Loucy (cell line): Measurements from ENCODE around the gene IMMT.

Experiments used
- H2AFZ ChIP-seq: fragments of 200-600 bp; sonication (generic); 2 replicates; pipeline ENCODE4 v1.6.0; 2016; ENCODE audit warnings: antibody characterized with exemption, mild to moderate bottlenecking, low read length, moderate library complexity
- H3F3A ChIP-seq: fragments of 200-600 bp; 2 replicates; pipeline ENCODE4 v1.6.0; 2016; ENCODE audit warnings: antibody characterized with exemption, low read depth, mild to moderate bottlenecking
- H3K27me3 ChIP-seq: fragments of 200-600 bp; sonication (generic); 2 replicates; pipeline ENCODE4 v1.6.1; 2014; ENCODE audit warnings: low read length, mild to moderate bottlenecking; ENCODE audit not compliant: insufficient read depth, poor library complexity, severe bottlenecking
- H3K36me3 ChIP-seq: fragments of 200-600 bp; sonication (generic); 2 replicates; pipeline ENCODE4 v1.6.1; 2016; ENCODE audit warnings: low read length; ENCODE audit not compliant: insufficient read depth
- H3K4me1 ChIP-seq: fragments of 200-600 bp; sonication (generic); 2 replicates; pipeline ENCODE4 v1.5.1; 2014; ENCODE audit warnings: low read length, mild to moderate bottlenecking; ENCODE audit not compliant: insufficient read depth, poor library complexity, severe bottlenecking
- H3K4me2 ChIP-seq: fragments of 200-600 bp; sonication (generic); 2 replicates; pipeline ENCODE4 v1.6.0; 2014; ENCODE audit warnings: antibody characterized with exemption, low read length, low read depth, mild to moderate bottlenecking; ENCODE audit not compliant: poor library complexity, severe bottlenecking
- H3K4me3 ChIP-seq: fragments of 200-600 bp; sonication (generic); 2 replicates; pipeline ENCODE4 v1.5.1; 2014; ENCODE audit warnings: low read length, mild to moderate bottlenecking, mixed read lengths; ENCODE audit not compliant: poor library complexity, severe bottlenecking
- H3K79me2 ChIP-seq: fragments of 200-600 bp; sonication (generic); 2 replicates; pipeline ENCODE4 v1.6.1; 2014; ENCODE audit warnings: low read length; ENCODE audit not compliant: insufficient read depth
- H3K9ac ChIP-seq: fragments of 200-600 bp; sonication (generic); 2 replicates; pipeline ENCODE4 v1.6.0; 2014; ENCODE audit warnings: mild to moderate bottlenecking, low read depth, low read length, moderate library complexity; ENCODE audit not compliant: poor library complexity, severe bottlenecking
- H3K9me2 ChIP-seq: fragments of 200-600 bp; sonication (generic); replicated peaks from 2 replicates; pipeline ENCODE4 v1.6.1; 2016; ENCODE audit warnings: low read depth, low read length, mixed read lengths
- H3K9me3 ChIP-seq: fragments of 200-600 bp; sonication (generic); 2 replicates; pipeline ENCODE4 v1.6.1; 2014; ENCODE audit warnings: mild to moderate bottlenecking, antibody characterized with exemption, low read length, low read depth; ENCODE audit not compliant: insufficient read depth
- H4K20me1 ChIP-seq: fragments of 200-600 bp; sonication (generic); 2 replicates; pipeline ENCODE4 v1.6.0; 2014; ENCODE audit warnings: antibody characterized with exemption, low read length, mild to moderate bottlenecking; ENCODE audit not compliant: insufficient read depth, poor library complexity, severe bottlenecking
- CTCF ChIP-seq: fragments of 200-600 bp; sonication (generic); conservative IDR thresholded peaks from 2 replicates; pipeline ENCODE4 v1.5.1; 2014; ENCODE audit warnings: mild to moderate bottlenecking, antibody characterized with exemption, low read length
- EZH2phosphoT487 ChIP-seq: fragments of 200-600 bp; IDR thresholded peaks from 2 replicates; pipeline ENCODE4 v1.6.1; 2018; ENCODE audit warnings: antibody characterized with exemption, mild to moderate bottlenecking, moderate library complexity, borderline replicate concordance

Gene IMMT

DNA sequence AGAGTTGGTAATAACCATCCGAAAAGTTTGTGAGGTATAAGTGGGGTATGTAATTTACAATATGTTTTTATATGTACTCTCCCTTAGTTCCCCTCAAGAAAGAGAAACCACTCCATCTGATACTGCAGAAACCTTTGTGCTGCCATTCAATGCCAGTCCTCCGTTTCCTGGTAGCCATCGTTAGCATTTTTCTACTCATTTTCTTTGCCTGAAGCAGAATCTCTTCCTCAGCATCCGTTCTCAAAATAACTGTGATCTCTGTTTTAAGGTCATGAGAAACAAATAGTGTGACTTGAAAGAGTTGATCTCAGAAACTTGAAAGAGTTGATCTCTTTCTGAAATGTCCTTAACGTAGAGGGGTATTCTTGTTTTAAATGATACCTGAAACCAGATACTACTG, 88.2 kb downstream of the IMMT start:
- Histone ChIP-seq H2AFZ (no peak overlapping the region), H3F3A (no peaks in the 10 kb centered on the region), H3K9me3 (no peaks in the 10 kb centered on the region), H3K4me1 (peaks cover 46% of the 10 kb centered on the region), H3K79me2 (peaks cover 93% of the 10 kb centered on the region), H3K36me3 (peaks cover 26% of the 10 kb centered on the region; the same call in 1 of the 2 replicates), H3K27me3 (no peaks in the 10 kb centered on the region), H3K9ac (peak overlapping the region; percentile 87), H3K4me3 (peak overlapping the region; percentile 90), H4K20me1 (peaks cover 61% of the 10 kb centered on the region), H3K4me2 (peak overlapping the region; percentile 91), H3K9me2 (no peaks in the 10 kb centered on the region)
- TF ChIP-seq EZH2phosphoT487 (no peak), CTCF (no peak)

- H3K9me2 ChIP-seq, result no peaks in the 10 kb centered on the region
- H3K9ac ChIP-seq, result peak within 1 kb of the TSS; percentile 87
- H4K20me1 ChIP-seq, result peaks cover 61% of the 10 kb centered on the region
- H2AFZ ChIP-seq, result peak within 1 kb of the TSS; percentile 92
- no peaks in the 10 kb centered on the region for H3K27me3 ChIP-seq
- no peaks in the 10 kb centered on the region for H3K9me3 ChIP-seq
- TF ChIP-seq EZH2phosphoT487 (no peak), CTCF (no peak)
- peak within 1 kb of the TSS; percentile 94 for H3K4me2 ChIP-seq
- H3F3A ChIP-seq, result no peaks in the 10 kb centered on the region
- H3K79me2 ChIP-seq, result peaks cover 95% of the 10 kb centered on the region
- peaks cover 50% of the 10 kb centered on the region for H3K4me1 ChIP-seq
- H3K4me3 ChIP-seq, result peak within 1 kb of the TSS; percentile 90
- H3K36me3 ChIP-seq, result peaks cover 22% of the 10 kb centered on the region; the same call in 1 of the 2 replicates
Observed at GRCh38 chr2:86105969-86106945, 89.0 kb downstream of the IMMT start, which contains the start of gene PTCD3. PTCD3 (plus strand) TSS chr2:86106235; CDS start chr2:86106248, 13 bp downstream.

DNA sequence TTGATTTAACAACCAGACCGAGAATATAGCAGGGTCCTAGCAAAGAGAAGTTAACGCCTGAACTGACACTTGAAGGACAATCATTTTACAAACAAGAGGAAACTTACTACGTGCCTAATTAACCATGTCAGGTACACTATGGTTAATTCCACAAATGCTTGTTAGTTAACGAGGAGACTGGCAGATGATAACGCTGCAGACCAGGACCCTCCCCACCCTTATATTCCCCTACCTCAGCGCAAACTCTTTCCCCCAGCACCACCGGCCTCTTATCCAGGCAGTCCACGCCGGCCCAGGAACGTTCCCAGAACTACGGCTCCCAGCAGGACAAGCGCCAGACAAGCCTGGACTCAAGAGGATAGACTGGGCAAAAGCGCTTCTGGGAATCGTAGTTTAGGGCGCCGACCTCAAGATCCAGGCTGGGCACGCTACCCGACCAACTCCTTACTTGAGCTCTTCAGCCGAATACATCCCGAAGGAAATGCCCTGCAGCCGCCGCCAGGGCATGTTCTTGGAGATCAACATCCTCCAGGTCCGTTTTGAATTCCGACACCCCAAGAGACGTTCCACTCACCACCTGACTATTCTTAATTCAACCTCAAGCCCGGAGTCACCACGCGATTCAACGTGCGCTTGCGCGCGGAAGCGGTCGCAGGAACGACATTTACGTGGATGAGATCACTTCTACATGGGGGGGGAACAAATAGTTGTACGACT, 89.9 kb downstream of the IMMT start, which contains the start of gene POLR1A:
TSS of gene POLR1A (minus strand) at position 635 of the 717 bp plus-strand sequence. CDS start at position 525, 110 bp downstream.
- Histone ChIP-seq H3K4me3 (peak within 1 kb of the TSS; percentile 90), H2AFZ (peak within 1 kb of the TSS; percentile 92), H3K9me2 (no peaks in the 10 kb centered on the region), H3K4me2 (peak within 1 kb of the TSS; percentile 94), H4K20me1 (peaks cover 58% of the 10 kb centered on the region), H3K9me3 (no peaks in the 10 kb centered on the region), H3K4me1 (peaks cover 47% of the 10 kb centered on the region), H3K9ac (peak within 1 kb of the TSS; percentile 87), H3K27me3 (no peaks in the 10 kb centered on the region), H3F3A (no peaks in the 10 kb centered on the region), H3K79me2 (peaks cover 95% of the 10 kb centered on the region), H3K36me3 (peaks cover 14% of the 10 kb centered on the region; the same call in 1 of the 2 replicates)
- no peak for TF ChIP-seq EZH2phosphoT487
- no peak for TF ChIP-seq CTCF
